HK-2 (cell line): Measurements from ENCODE around the gene THSD7B.
"Not testable (repeated sequence)": the region's sequence is repeated elsewhere in the genome, so short reads cannot be mapped to it uniquely, and the experiment has no call there.

ENCODE experiments used
- DNase-seq: peaks from one replicate; pipeline ENCODE4 v3.0.0-alpha.2; 2018; ENCODE audit not compliant: unreplicated experiment

The THSD7B gene

GRCh38 chr2:137039482-137040152 lies 274.3 kb downstream of the THSD7B start:
- DNase-seq, result no peak

DNA sequence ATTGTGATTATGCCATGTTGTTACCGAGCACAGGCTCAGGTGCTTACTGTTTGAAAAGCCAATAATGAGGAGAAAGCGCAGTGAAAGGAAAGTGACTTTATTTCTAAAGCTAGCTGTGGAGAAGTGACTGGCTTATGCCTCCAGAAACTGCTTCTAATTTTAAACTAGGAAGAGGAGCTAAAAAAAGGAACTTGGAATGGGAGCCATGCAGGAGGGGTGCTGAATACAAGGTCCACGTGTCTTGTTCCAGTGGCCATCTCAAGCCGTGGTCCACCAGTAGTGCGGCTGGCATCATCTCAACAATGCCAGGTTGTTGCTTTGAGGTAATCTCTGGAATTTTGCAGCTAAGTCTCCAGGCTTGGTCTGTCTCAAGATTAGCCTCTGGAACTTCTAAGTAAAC lies 282.0 kb downstream of the THSD7B start:
- DNase-seq, result no peak

DNA sequence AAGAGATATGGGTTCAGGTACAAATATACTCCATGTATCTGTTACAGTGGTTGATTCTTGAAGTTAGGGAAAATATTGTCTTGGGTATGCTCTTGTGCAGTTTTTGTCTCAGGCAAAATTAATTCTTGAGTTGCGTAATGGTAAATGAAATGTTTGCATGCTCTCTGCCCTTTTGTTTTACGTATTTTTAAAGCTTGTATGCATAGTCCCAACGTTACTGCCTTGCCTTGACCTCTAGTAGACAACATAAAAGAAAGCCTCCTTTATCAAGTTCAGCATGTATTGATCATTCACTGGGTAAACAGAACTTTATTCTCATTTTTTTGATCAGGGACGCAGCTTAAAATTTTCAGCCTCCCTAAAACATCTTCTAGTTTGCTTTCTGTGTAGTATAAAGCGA lies 283.1 kb downstream of the THSD7B start:
- DNase-seq, result no peak

- no peak for DNase-seq
Measured at GRCh38 chr2:137049518-137049917, 284.2 kb downstream of the THSD7B start.

GRCh38 chr2:137050949-137051348 lies 285.6 kb downstream of the THSD7B start:
- no peak for DNase-seq

DNA sequence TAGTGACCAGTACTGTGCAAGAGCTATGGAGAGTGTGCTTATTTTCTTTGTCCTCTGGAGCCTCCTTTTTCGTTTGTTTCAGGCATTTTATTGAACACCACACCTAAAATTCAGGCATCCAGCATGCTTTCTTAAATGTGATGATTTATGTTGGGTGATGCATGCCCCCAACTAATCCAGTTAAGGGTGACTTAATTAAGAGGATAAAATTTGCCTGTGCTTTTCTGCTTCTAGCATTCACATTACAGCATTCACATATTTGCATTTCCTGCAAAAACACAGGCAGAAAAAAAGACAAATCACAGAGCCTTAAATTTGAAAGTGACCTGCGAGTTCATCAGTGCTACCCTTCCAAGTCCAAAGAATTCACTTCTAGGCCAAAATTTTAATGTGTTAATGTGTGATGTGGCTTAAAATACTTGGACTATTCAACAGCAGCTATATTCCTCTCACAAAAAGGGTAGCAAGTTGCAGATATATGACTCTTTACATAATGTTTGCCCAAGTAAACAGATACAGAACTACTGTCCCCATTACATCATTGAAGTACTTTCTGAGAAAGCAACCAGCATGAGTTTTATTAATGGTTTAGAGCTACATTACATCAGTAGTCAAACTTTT lies 286.5 kb downstream of the THSD7B start:
- DNase-seq, result no peak

DNA sequence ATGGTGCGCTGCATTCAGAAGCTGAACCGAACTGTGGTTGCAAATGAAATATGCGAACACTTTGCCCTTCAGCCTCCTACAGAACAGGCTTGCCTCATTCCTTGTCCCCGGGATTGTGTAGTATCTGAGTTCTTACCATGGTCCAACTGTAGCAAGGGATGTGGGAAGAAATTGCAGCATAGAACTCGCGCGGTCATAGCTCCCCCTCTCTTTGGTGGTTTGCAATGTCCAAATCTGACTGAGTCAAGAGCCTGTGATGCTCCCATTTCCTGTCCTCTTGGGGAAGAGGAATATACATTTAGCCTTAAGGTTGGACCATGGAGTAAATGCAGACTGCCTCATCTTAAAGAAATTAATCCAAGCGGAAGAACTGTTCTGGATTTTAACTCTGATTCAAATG lies 291.4 kb downstream of the THSD7B start:
- no peak for DNase-seq

- DNase-seq, result not testable (repeated sequence)
Measured at GRCh38 chr2:137076111-137076765, 310.9 kb downstream of the THSD7B start.

DNA sequence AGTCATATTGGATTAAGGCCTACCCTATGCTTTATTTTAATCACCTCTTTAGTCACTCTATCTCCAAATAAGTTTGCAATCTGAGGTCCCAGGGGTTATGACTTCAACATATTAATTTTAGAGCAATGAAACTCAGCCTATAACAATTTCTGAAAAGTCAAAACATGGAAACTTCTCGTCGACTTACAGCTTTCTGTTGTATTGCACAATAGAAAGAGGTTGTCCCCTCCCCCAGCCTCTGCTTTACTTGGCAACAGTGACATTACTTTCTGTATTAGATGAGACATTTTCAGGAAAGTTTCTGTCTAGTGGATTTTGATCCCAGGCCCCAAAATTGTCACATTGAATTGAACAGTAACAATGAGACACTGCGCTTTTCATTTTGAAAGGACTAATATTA lies 326.4 kb downstream of the THSD7B start:
- DNase-seq, result no peak

DNA sequence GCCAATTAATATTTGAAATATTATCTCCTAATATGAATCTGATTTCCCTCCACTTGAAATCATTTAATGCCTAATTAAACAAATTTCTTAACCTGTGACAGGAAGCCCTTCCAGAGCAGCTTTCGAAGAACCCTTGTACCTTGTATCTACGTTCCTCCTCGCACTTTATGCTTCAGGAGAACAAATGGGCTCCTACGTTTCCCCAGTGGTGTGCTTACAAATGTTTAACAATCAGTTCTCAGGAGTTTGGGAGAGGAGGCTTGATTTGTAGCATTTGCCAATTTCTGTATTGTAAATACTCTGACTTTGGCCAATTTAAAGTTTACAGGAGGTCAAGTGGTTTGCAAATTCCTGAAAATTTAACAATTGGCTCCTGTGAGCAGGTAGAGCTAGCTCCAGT lies 327.8 kb downstream of the THSD7B start:
- no peak for DNase-seq

DNA sequence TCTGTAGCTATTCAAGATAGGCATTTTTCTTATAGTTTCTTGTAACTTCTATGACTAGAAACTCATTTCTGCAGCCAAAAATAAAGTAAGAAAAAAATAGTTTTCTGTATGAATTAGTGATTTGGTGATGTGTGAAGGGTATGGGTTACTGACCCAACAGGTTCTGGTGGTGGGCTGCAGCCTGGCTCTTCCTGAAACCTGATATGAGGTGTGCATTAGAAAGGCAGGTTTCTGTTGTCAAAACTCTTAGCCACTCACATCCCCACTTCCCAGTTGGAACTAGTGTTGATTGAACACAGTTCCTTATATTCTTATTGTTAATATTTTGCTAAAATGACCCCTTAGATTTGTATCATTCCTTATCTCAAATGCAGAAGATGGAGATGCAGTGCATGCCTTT lies 330.8 kb downstream of the THSD7B start:
- no peak for DNase-seq

- no peak for DNase-seq
Measured at GRCh38 chr2:137096693-137097092, 331.3 kb downstream of the THSD7B start.

- not testable (repeated sequence) for DNase-seq
Measured at GRCh38 chr2:137101814-137102213, 336.5 kb downstream of the THSD7B start.

DNA sequence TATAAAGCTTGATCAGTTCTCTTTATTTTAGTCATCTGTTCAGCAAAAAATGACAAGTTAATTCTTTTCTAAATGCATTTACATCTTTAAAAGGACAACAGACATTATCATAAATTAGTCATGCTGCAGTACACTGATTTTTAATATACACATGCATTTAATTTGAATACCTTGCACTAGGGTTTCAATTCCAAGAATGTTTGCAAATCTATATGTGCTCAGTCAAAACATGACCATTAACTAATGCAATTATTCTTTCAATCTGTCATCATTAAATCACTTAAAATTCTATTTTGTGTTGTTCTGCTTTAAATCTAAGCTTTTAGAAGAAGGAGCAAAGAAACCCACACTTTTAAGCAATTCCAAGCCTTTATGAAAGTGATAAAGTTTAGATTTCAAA lies 342.6 kb downstream of the THSD7B start:
- DNase-seq, result no peak

GRCh38 chr2:137111896-137112295 lies 346.6 kb downstream of the THSD7B start:
- no peak for DNase-seq

GRCh38 chr2:137115081-137115794 lies 349.9 kb downstream of the THSD7B start:
- no peak for DNase-seq

GRCh38 chr2:137115795-137116089 lies 350.4 kb downstream of the THSD7B start:
- no peak for DNase-seq

DNA sequence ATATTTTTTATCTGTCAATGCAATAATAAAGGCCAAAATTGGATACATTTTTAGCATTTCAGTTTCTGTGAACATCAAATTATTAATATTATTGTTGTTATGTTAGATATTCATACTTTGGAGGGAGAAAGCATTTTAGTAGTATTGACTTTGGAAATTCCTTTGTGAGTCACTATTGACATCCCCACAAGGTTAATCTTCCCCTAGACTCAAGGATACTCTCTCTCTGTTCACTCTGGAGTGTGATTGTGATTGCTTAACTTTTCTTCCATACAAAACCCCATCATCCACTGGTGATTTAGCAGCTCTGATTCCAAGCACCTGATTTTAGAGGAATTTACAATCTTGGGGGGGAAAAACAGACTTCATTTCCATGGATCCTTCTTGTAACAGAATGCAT lies 352.0 kb downstream of the THSD7B start:
- DNase-seq, result no peak

GRCh38 chr2:137118140-137118539 lies 352.8 kb downstream of the THSD7B start:
- no peak for DNase-seq

- no peak for DNase-seq
Measured at GRCh38 chr2:137123226-137123625, 357.9 kb downstream of the THSD7B start.

DNA sequence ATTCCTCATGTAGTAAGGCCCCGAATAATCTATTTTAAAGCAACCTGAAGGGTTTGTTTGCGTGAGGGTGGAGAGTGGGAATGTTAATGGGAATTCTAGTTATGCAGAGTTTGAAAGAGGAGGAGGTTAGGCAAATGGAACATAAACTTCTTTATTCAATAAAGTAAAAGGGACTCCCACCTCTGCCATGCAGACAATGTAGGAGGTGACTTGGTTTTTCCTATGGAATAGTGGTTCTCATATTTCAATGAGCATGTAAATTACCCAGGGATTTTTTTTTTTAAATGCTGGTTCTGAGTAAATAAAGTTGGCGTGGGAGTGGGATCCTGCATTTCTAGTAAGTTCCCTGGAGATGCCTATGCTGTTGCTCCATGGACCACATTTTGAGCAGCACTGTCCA lies 367.9 kb downstream of the THSD7B start:
- no peak for DNase-seq

DNA sequence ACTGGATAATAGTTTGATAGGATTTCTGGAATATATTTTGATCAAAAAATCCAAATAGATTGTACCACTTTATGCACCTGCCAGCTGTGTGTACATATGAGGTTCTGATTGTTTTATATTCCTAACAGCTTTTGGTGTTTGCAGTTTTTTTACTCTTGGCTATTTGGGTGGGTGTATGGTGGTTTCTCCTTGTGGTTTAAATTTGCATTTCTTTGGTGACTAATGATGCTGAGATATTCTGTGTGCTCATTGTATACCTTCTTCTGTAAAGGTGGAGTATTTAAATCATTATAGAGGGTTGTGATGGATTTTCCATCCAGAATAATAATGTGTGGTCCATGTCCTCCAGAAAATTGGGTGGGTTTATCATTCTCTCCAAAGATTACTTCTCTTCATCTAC lies 372.9 kb downstream of the THSD7B start:
- no peak for DNase-seq

DNA sequence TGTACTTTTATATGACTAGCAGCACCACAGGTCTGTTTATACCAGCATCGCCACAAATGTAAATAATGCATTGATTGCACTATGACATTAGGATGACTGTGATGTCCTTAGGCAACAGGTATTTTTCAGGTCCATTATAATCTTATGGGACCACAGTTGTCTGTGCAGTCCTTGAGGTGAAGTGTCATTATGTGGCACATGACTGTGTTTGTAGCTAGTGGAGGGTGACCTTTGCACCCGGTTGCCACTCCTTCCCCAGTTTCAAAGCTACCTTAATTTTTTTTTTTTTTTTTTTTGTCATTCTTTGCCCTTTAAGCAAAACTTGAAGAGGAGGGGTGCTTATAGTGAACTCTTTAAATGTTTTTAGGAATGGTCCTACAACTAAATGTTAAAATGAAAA lies 386.4 kb downstream of the THSD7B start:
- no peak for DNase-seq
